ENCODE data around the gene SDF2.

Gene SDF2

DNA sequence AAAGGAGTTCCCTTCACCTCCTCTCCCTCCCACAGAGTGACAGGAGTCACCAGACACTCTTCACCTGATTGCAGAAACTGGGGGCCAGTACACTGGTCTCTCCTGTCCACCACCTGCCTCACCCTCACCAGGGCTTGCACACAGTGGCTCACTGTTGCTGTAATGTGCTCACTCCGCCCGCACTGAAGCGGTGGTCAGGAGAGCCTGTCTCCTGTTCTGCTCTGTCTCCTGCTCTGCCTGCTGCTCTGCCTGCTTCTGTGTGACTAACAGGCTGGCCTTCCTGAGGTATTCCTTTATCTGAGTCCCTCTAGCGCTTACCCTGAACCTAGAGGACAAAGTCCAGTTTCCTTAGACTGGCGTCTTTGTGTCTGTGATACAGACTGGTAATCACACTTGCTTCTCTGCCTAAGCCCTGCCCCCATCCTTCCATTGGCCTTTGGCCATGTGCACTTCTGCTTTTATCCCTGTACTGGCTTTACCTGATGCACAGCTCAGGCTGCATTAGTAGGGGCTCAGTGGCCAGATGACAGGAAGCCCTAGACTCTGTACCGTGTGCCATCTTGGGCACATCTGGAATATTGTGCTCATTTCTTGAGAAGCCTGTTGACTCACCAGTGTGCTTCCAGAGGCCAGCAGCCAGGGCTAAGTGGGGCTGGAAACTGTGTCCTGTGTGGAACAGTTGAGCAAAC, 36.7 kb upstream of the SDF2 start:
- Histone ChIP-seq H3K9me2 (replicated peaks; ENCODE audit: insufficient read depth, low read length) (no peaks in the 10 kb centered on the region), H3F3A (ENCODE audit: insufficient read depth) (no peaks in the 10 kb centered on the region), H3K9me3 (ENCODE audit: insufficient read depth, low read length) (no peaks in the 10 kb centered on the region), H4K20me1 (ENCODE audit: low read depth, low read length) (no peaks in the 10 kb centered on the region), H3K4me3 (ENCODE audit: insufficient read depth, low read length, poor library complexity, severe bottlenecking) (no peak overlapping the region), H3K27me3 (ENCODE audit: low read length) (no peaks in the 10 kb centered on the region), H3K79me2 (ENCODE audit: insufficient read depth, low read length) (no peaks in the 10 kb centered on the region), H3K27ac (ENCODE audit: low read depth, low read length) (no peak overlapping the region), H2AFZ (ENCODE audit: low read depth, low read length, severe bottlenecking) (no peak overlapping the region), H3K9ac (ENCODE audit: low read length) (no peak overlapping the region), H3K4me2 (ENCODE audit: low read depth, low read length, poor library complexity, severe bottlenecking) (no peak overlapping the region), H3K36me3 (ENCODE audit: low read length) (peaks cover 3% of the 10 kb centered on the region; the same call in 1 of the 2 replicates)
- TF ChIP-seq, protein P1, sequence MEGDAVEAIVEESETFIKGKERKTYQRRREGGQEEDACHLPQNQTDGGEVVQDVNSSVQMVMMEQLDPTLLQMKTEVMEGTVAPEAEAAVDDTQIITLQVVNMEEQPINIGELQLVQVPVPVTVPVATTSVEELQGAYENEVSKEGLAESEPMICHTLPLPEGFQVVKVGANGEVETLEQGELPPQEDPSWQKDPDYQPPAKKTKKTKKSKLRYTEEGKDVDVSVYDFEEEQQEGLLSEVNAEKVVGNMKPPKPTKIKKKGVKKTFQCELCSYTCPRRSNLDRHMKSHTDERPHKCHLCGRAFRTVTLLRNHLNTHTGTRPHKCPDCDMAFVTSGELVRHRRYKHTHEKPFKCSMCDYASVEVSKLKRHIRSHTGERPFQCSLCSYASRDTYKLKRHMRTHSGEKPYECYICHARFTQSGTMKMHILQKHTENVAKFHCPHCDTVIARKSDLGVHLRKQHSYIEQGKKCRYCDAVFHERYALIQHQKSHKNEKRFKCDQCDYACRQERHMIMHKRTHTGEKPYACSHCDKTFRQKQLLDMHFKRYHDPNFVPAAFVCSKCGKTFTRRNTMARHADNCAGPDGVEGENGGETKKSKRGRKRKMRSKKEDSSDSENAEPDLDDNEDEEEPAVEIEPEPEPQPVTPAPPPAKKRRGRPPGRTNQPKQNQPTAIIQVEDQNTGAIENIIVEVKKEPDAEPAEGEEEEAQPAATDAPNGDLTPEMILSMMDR (IDR thresholded peaks at IDR 0.05; ENCODE audit: insufficient read depth, low read length, poor library complexity, severe bottlenecking), result no peak
- no peak for TF ChIP-seq EZH2phosphoT487 (conservative IDR thresholded peaks at IDR 0.05; ENCODE audit: low read length)

DNA sequence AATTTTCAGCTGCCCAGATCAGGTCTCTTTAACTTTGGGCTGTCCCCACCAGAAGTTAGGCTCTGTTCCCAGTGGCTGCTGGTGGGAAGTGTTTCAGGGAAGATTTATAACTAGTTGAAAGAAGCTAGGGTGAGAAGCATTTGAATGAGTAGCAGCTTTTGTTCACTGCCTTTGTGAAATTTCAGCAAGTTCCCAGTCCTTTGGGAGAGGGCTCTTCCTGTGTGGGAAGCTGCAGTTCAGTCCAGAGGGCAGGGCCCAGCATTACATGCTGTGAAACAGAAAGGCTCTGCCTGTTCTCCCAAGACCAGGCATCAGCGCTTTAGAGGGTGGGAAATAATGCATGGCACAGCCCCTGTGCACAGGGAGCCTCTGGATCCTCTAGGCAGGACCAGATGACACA, 32.2 kb upstream of the SDF2 start:
- Histone ChIP-seq H3K79me2 (ENCODE audit: insufficient read depth, low read length) (no peaks in the 10 kb centered on the region), H3K9me3 (ENCODE audit: insufficient read depth, low read length) (no peaks in the 10 kb centered on the region), H3K27me3 (ENCODE audit: low read length) (no peaks in the 10 kb centered on the region), H2AFZ (ENCODE audit: low read depth, low read length, severe bottlenecking) (no peak overlapping the region), H3K9me2 (replicated peaks; ENCODE audit: insufficient read depth, low read length) (no peaks in the 10 kb centered on the region), H4K20me1 (ENCODE audit: low read depth, low read length) (no peaks in the 10 kb centered on the region), H3K4me2 (ENCODE audit: low read depth, low read length, poor library complexity, severe bottlenecking) (no peak overlapping the region), H3K9ac (ENCODE audit: low read length) (no peak overlapping the region), H3K36me3 (ENCODE audit: low read length) (peaks cover 14% of the 10 kb centered on the region), H3K4me3 (ENCODE audit: insufficient read depth, low read length, poor library complexity, severe bottlenecking) (no peak overlapping the region), H3K27ac (ENCODE audit: low read depth, low read length) (no peak overlapping the region), H3F3A (ENCODE audit: insufficient read depth) (no peaks in the 10 kb centered on the region)
- no peak for TF ChIP-seq EZH2phosphoT487 (conservative IDR thresholded peaks at IDR 0.05; ENCODE audit: low read length)
- TF ChIP-seq, protein P1 (IDR thresholded peaks at IDR 0.05; ENCODE audit: insufficient read depth, low read length, poor library complexity, severe bottlenecking), result no peak

DNA sequence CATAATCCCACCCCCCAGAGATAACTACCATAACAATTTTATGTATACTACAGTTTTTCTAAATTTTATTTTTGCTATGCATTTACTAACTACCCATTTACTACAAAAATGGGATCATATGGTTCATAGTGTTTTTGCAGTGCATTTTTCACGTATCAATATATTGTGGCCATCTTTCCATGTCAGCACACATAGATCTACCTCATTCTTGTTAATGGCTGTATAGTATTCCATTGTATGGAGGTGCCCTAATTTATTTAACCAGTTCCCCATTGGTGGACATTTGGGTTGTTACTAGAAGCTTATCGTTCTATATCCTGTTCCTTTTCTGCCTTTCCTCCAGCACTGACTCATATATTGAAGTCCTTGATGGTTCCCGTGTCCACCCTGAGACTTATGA, 27.3 kb upstream of the SDF2 start:
- no peaks in the 10 kb centered on the region for H3K9me2 ChIP-seq (replicated peaks; ENCODE audit: insufficient read depth, low read length)
- no peaks in the 10 kb centered on the region for H3K79me2 ChIP-seq (ENCODE audit: insufficient read depth, low read length)
- H3K9me3 ChIP-seq (ENCODE audit: insufficient read depth, low read length), result no peaks in the 10 kb centered on the region
- no peaks in the 10 kb centered on the region for H4K20me1 ChIP-seq (ENCODE audit: low read depth, low read length)
- TF ChIP-seq, protein P1 (IDR thresholded peaks at IDR 0.05; ENCODE audit: insufficient read depth, low read length, poor library complexity, severe bottlenecking), result no peak
- no peak for TF ChIP-seq EZH2phosphoT487 (conservative IDR thresholded peaks at IDR 0.05; ENCODE audit: low read length)
- H3F3A ChIP-seq (ENCODE audit: insufficient read depth), result no peaks in the 10 kb centered on the region
- no peak overlapping the region for H2AFZ ChIP-seq (ENCODE audit: low read depth, low read length, severe bottlenecking)
- H3K36me3 ChIP-seq (ENCODE audit: low read length), result peaks cover 38% of the 10 kb centered on the region
- H3K4me3 ChIP-seq (ENCODE audit: insufficient read depth, low read length, poor library complexity, severe bottlenecking), result no peak overlapping the region
- no peak overlapping the region for H3K27ac ChIP-seq (ENCODE audit: low read depth, low read length)
- no peaks in the 10 kb centered on the region for H3K27me3 ChIP-seq (ENCODE audit: low read length)
- no peak overlapping the region for H3K4me2 ChIP-seq (ENCODE audit: low read depth, low read length, poor library complexity, severe bottlenecking)
- no peak overlapping the region for H3K9ac ChIP-seq (ENCODE audit: low read length)

All from SU-DHL-6 (cell line).